ENCODE results near the gene C4orf17.

C4orf17 gene

DNA sequence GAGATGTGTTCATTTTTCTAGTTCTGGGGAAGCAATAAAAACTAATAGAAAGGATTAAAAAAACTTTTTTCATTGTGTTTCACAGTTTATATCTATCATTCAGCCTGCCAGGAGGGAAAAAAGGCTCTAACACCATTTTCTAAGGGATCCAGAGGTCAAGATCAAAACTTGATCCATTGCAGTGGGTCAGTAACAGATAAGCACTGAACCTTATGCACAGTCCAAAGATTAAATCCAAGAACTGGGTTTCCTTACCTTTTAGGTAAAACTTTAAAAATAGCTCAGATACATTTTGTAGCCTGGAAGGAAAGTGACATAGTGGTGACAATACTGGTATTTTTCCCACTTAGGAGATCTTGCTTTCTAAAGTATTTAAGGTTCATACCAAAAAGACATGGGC lies 76.5 kb downstream of the C4orf17 start:
- DNase-seq (ENCODE audit: extremely low read depth, low read depth) = no peak

GRCh38 chr4:99587803-99588202 lies 77.0 kb downstream of the C4orf17 start:
- TF ChIP-seq CTCF (IDR thresholded peaks at IDR 0.05; ENCODE audit: low read depth, low read length) = no peak
- no peak for DNase-seq (ENCODE audit: extremely low read depth, low read depth)

More for the DNA sequence above, 76.5 kb downstream of the C4orf17 start:
- no peak for TF ChIP-seq CTCF (IDR thresholded peaks at IDR 0.05; ENCODE audit: low read depth, low read length)

DNA sequence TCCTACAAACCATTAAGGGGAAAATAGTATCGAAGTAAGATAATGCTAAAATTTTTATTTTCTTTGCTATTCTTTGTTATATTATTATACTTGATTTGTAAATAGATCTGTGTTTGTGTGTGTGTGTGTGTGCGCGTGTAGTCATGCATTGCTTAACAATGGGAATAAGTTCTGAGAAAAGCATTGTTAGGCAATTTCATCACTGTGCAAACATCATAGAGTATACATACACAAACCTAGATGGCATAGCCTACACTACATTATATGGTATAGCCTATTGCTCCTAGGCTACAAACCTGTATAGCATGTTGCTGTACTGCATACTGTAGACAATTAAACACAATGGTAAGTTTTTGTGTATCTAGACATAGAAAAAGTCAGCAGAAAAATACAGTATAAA lies 80.9 kb downstream of the C4orf17 start:
- DNase-seq (ENCODE audit: extremely low read depth, low read depth) = no peak
- no peak for TF ChIP-seq CTCF (IDR thresholded peaks at IDR 0.05; ENCODE audit: low read depth, low read length)

All from AG09319 (cell line).